ENCODE measurements around the gene PDZRN3.

DNA sequence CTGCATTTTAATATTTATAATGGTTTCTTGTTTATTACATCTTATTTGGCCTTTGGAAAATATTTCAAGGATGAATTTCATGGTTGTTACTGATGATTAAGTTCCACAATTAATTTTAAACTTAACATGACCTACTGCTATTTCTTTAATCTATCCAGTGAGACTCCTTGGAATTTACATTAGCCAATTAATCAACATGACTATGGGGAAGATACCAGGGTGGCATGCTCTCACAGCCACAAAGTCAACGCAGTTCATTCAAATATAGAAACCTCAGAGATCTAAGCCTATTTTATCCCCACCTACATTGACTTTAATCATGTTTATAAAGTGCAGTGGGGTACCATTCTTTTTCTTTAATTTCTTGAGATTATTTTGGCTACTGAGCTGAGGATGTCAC, 43.6 kb upstream of the PDZRN3 start:
- TF ChIP-seq, protein P1, sequence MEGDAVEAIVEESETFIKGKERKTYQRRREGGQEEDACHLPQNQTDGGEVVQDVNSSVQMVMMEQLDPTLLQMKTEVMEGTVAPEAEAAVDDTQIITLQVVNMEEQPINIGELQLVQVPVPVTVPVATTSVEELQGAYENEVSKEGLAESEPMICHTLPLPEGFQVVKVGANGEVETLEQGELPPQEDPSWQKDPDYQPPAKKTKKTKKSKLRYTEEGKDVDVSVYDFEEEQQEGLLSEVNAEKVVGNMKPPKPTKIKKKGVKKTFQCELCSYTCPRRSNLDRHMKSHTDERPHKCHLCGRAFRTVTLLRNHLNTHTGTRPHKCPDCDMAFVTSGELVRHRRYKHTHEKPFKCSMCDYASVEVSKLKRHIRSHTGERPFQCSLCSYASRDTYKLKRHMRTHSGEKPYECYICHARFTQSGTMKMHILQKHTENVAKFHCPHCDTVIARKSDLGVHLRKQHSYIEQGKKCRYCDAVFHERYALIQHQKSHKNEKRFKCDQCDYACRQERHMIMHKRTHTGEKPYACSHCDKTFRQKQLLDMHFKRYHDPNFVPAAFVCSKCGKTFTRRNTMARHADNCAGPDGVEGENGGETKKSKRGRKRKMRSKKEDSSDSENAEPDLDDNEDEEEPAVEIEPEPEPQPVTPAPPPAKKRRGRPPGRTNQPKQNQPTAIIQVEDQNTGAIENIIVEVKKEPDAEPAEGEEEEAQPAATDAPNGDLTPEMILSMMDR (IDR thresholded peaks at IDR 0.05; ENCODE audit: insufficient read depth, low read depth, low read length) = no peak
- no peak for TF ChIP-seq EZH2 (IDR thresholded peaks at IDR 0.05; ENCODE audit: insufficient read depth, low read length)

All from astrocyte (in vitro differentiated cells and primary cell).